Measurements from ENCODE around the gene DAZ4.
"Not testable (repeated sequence)": the region's sequence is repeated elsewhere in the genome, so short reads cannot be mapped to it uniquely, and the experiment has no call there.

The DAZ4 gene

GRCh38 chrY:24833619-24834018 lies at the start of gene DAZ4:
DAZ4 (plus strand) TSS chrY:24833919; CDS start chrY:24834127, 208 bp downstream.
- in situ Hi-C loops (cut with MboI; ENCODE audit: low sequenced_read_pairs), result not testable (repeated sequence)

DNA sequence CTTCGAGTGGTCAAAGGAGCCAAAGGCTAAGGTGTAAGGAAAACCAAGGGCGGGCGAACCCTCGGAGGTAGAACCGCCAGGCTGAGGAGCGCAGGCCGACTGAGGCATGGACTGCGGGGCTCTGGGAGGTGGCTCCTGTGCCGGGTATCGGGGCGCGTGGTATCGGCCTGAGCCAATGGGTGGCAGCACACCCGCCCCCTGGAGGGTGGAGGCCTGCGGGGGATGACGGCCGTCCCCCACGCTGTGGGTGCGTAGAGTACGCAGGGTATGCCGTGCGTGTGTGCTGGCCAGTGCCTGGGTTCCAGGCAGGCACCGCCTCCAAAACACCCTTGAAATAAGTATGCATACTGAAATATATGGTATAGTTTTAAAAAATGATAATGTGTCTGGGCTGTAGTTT lies 20.4 kb upstream of the DAZ4 start, which contains the start of gene DAZ3:
DAZ3 (minus strand) TSS at position 101 of the 400 bp plus-strand sequence. CDS start 208 bp downstream, outside the sequence.
- in situ Hi-C loops (cut with MboI; ENCODE audit: low sequenced_read_pairs), result not testable (repeated sequence)

- in situ Hi-C loops (cut with MboI; ENCODE audit: low sequenced_read_pairs), result not testable (repeated sequence)
Measured at GRCh38 chrY:24821836-24822235, 11.9 kb upstream of the DAZ4 start.

DNA sequence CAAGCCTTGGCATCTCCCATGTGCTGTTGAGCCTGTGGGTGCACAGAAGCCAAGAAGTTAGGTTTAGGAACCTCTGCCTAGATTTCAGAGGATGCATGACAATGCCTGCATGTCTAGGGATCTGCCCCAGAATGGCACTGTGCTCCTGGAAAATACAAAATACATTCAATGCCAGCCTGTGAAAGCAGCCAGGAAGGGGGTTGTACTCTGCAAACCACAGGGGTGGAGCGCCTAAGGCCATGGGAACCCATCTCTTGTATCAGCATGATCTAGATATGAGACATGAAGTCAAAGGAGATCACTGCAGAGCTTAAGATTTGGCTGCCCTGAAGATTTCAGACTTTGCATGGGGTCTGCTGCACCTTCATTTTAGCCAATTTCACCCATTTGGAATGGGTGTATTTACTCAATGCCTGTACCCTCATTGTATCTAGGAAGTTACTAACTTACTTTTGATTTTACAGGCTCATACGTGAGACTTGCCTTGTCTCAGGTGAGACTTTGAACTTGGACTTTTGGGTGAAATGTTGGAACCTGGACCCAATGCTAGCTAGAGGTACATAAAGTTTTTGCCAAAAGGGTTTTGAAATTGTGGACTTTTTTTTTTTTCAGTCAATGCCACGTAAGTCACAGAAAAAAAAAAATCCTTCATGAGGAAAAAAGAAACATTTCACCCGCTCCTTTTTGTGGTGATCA lies 9.4 kb upstream of the DAZ4 start:
- in situ Hi-C loops (cut with MboI; ENCODE audit: low sequenced_read_pairs), result not testable (repeated sequence)

- in situ Hi-C loops (cut with MboI; ENCODE audit: low sequenced_read_pairs), result not testable (repeated sequence)
Measured at GRCh38 chrY:24825069-24825468, 8.7 kb upstream of the DAZ4 start.
